Heart right ventricle (tissue), 16 donors: ENCODE data around the gene AIPL1. TPM values are rescaled to one million over a fixed set of nuclear protein-coding genes. Genes with fewer than 3 reads are reported as not detected.

Experiments used
- ATAC-seq, 8 donors: fragments of 200-7000 bp; cut with Tn5 transposase; one replicate each; pipeline ENCODE4 v1.9.1; 2020; ENCODE audit warnings: mild to moderate bottlenecking in 8 of 8, moderate library complexity in 8 of 8, moderate number of reproducible peaks in 1 of 8
- DNase-seq, 2 donors: peaks; one replicate each; pipeline ENCODE4 v3.0.0-alpha.2; 2020
- H3K27ac ChIP-seq, 10 donors: fragments of 200-600 bp; sonication (generic) in 2 of 10; one replicate each; pipeline versions ENCODE4 v1.5.0 to v1.8.0; 2020 to 2022; ENCODE audit warnings: mild to moderate bottlenecking in 3 of 10
- H3K27me3 ChIP-seq, 7 donors: fragments of 200-600 bp; one replicate each; pipeline ENCODE4 v1.8.0; 2021 to 2022; ENCODE audit warnings: mild to moderate bottlenecking in 2 of 7
- H3K36me3 ChIP-seq, 9 donors: fragments of 200-600 bp; sonication (generic) in 1 of 9; one replicate each; pipeline versions ENCODE4 v1.5.0 to v1.8.0; 2020 to 2022; ENCODE audit warnings: mild to moderate bottlenecking in 2 of 9
- H3K4me1 ChIP-seq, 9 donors: fragments of 200-600 bp; sonication (generic) in 1 of 9; one replicate each; pipeline versions ENCODE4 v1.5.0 to v1.8.0; 2020 to 2022; ENCODE audit warnings: mild to moderate bottlenecking in 4 of 9
- H3K4me3 ChIP-seq, 10 donors: fragments of 200-600 bp; sonication (generic) in 2 of 10; one replicate each; pipeline versions ENCODE4 v1.5.0 to v1.8.0; 2020 to 2022; ENCODE audit warnings: mild to moderate bottlenecking in 7 of 10, moderate library complexity in 2 of 10
- H3K9me3 ChIP-seq, 11 donors: fragments of 200-600 bp in 10 of 11; sonication (generic) in 2 of 11; one replicate each; pipeline versions ENCODE4 v1.5.0 to v1.8.0; 2013 to 2022; ENCODE audit warnings: mild to moderate bottlenecking in 2 of 11, control low read depth in 1 of 11, moderate library complexity in 1 of 11
- CTCF ChIP-seq, 9 donors: fragments of 200-600 bp; sonication (generic) in 2 of 9; IDR thresholded peaks; one replicate each; pipeline versions ENCODE4 v1.5.0 to v1.8.0; 2021 to 2022; ENCODE audit warnings: antibody characterized with exemption in 9 of 9, mild to moderate bottlenecking in 5 of 9, moderate library complexity in 1 of 9
- WGBS, 2 donors: extraction: QIAGEN DNeasy Blood & Tissue Kit; methylation state at CpG; one replicate each; pipeline ENCODE4 v1.1.7; 2013; ENCODE audit warnings: inconsistent platforms in 1 of 2; 5-methylcytosine and 5-hydroxymethylcytosine counted together
- intact Hi-C, 10 donors: fragments of 100-400 bp; cut with DNase I; formaldehyde crosslinking; loops; one replicate each; pipeline versions ENCODE4 v1.11.1 to v1.14.2; 2022
- polyA plus RNA-seq, 2 donors: library from polyadenylated mRNA; stranded (reverse); fragments of 200-250 nt; gene quantifications; one replicate each; pipeline ENCODE4 v1.2.3, GENCODE V29; 2013
- total RNA-seq, 10 donors: library from RNA; stranded (reverse); fragmentation: NEBNext Ultra II Directional in 3 of 10; extraction: Animal tissue kit (Norgen Biotek cat#: 25700) in 3 of 10; gene quantifications; one replicate each; pipeline versions ENCODE4 v1.2.1 to v1.2.4, GENCODE V29; 2021 to 2023
- donor health status: Arrhythmogenic right ventricular cardiomyopathy.
- donor health status: ischemic (EF 13 %, LVEDD 7.1; RV severe dilation, severe dysfunction).
- donor health status: healthy with polysubstance abuse.
- donor health status: DM: no; HTN: yes; CAD: no.
- donor health status: DM: no; HTN: no; CAD: no.
- donor health status: ischemic (EF 25% LVEDD 6.9; RV normal size, moderate dysfunction).
- donor health status: ischemic (EF 25% LVEDD 5.7; RV mildly dilated, moderate dysfunction).
- donor health status: healthy.
- donor health status: DM: yes; HTN: yes; CAD: no.
- donor health status: Ischemic cardiomyopathy.
- donor health status: ischemic (EF 35%, LVEDD 5.7; RV mildly dilated, moderate dysfunction).
- donor health status: nonischemic (EF 11% LVEDD 7.7; RV severe dilation, severe dysfunction).
- donor health status: DM: yes; HTN: yes; CAD: no.
- donor health status: PGD.
- donor health status: ischemic (EF 29% LVEDD 5.4; RV normal size, mild dysfunction).
- donor health status: nonischemic (EF 23%, LVEDD 6.1; RV moderate dilation, normal function).

AIPL1 gene
- total and polyA plus RNA-seq, 12 donors = 0.01 TPM; not detected in 11

DNA sequence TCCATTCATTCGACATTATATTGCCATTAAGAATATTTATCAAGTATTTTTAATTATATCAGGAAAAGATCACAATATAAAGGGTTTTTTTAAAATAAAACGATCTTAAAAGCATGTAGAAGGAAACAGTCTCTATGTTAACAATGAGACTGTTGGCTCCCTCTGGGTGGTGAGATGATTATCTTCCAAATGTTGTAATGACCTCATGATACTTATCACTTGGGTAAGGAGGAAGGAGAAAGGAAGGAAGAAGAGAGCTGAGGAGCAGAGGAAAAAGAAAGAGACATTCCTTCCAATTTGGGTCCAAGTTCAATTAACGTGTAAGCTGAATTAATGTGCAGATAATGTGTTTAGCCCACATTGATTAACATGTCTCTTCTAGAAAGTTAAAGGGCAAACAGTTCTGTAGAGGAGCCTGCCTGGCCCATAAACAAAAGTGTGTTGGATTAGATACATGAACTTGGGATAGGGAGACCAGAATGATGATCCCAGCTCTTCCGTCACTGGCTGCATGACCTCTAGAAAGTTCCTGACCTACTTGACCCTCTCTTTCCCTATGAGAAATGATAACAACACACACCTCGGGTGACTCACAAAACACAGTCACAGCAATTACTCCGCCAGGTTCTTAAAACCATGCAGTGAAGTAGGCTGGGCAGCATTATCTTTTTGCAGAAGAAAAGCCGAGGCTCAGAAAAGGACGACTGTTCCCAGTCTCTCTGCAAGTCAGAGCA, 41.3 kb upstream of the AIPL1 start:
- ATAC-seq (no peak), DNase-seq (no peak)
- WGBS, 2 donors = 62 to 68% methylated on average over 8 of the region's 8 CpGs
- H3K36me3 ChIP-seq = no peaks in the 10 kb centered on the region
- intact Hi-C loops = loop anchor here in 4 of 10 donors (10.0 kb wide), 4 partner anchors 99 to 169 kb away; partner anchors contain the start of genes KIAA0753 (in 2 of the 4) and TXNDC17 (in 2 of the 4)
- peaks cover 0 to 18% (median 6%) of the 10 kb centered on the region in 7 donors for H3K27me3 ChIP-seq
- H3K27ac ChIP-seq = no peak overlapping the region
- H3K9me3 ChIP-seq = no peaks in the 10 kb centered on the region
- no peak for TF ChIP-seq CTCF (IDR thresholded peaks at IDR 0.05)
- H3K4me3 ChIP-seq = no peak overlapping the region
- no peaks in the 10 kb centered on the region for H3K4me1 ChIP-seq

GRCh38 chr17:6475411-6475810, 40.5 kb upstream of the AIPL1 start:
- intact Hi-C loops = loop anchor here in 4 of 10 donors (10.0 kb wide), 4 partner anchors 99 to 169 kb away; partner anchors contain the start of genes KIAA0753 (in 2 of the 4) and TXNDC17 (in 2 of the 4)
- H3K36me3 ChIP-seq = no peaks in the 10 kb centered on the region
- no peaks in the 10 kb centered on the region for H3K9me3 ChIP-seq
- no peak for ATAC-seq
- no peak for TF ChIP-seq CTCF (IDR thresholded peaks at IDR 0.05)
- H3K27ac ChIP-seq = no peak overlapping the region
- no peak overlapping the region for H3K4me3 ChIP-seq
- WGBS, 2 donors = 82 to 83% methylated on average over 4 of the region's 4 CpGs
- no peaks in the 10 kb centered on the region for H3K4me1 ChIP-seq
- H3K27me3 ChIP-seq = peaks cover 0 to 10% (median 0%) of the 10 kb centered on the region in 7 donors
- no peak for DNase-seq

DNA sequence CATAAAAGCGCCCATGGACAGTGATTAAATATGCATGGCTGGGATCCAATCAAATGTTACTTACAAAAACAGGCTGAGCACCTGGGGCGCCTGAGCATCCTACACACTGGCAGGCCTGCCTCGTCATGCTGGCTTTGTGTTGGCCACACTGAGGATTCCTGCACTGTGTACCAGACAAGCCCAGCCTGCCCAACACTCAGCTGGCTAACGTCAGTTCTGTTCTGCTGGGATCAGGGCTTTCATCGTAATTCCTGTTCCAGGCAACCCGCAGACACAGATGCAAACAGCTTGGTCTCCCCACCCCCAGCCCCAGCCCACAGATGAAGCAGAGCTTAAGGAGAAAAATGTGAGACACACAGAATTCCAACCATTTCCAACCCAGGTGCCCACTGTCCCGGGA, 40.0 kb upstream of the AIPL1 start:
- ATAC-seq (no peak), DNase-seq (no peak)
- 73 to 74% methylated on average over 7 of the region's 7 CpGs for WGBS, 2 donors
- no peak overlapping the region for H3K4me3 ChIP-seq
- no peak for TF ChIP-seq CTCF (IDR thresholded peaks at IDR 0.05)
- intact Hi-C loops = loop anchor here in 5 of 10 donors (5.0 to 10.0 kb wide), 6 partner anchors 77 to 170 kb away; partner anchors contain the start of genes KIAA0753 (in 2 of the 5), TXNDC17 (in 2 of the 5) and PITPNM3 (in 1 of the 5)
- H3K27me3 ChIP-seq = peaks cover 0 to 5% (median 0%) of the 10 kb centered on the region in 7 donors
- no peaks in the 10 kb centered on the region for H3K9me3 ChIP-seq
- H3K27ac ChIP-seq = no peak overlapping the region
- no peaks in the 10 kb centered on the region for H3K36me3 ChIP-seq
- H3K4me1 ChIP-seq = no peaks in the 10 kb centered on the region

DNA sequence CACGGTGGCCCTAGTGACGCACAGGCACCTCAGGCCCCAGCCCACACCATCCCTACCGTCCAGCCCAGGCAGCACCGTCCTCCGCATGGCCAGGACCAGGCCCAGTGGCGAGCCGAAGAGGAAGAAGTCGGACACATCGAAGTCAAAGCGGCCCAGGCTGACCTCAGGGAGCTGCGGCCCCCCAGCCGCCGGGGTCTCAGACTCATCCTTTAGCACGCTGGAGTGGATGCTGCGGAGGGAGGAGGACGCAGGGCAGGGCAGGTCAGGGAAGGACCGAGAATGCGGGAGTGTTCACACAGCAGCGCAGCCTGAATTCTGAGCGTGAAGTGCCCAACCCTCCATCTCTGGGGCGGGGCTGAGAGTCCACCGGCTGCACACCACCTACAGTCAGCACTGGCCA, 39.5 kb upstream of the AIPL1 start:
- Histone ChIP-seq H3K9me3 (no peaks in the 10 kb centered on the region), H3K27ac (no peak overlapping the region), H3K27me3 (no peaks in the 10 kb centered on the region), H3K4me1 (no peaks in the 10 kb centered on the region), H3K4me3 (no peak overlapping the region), H3K36me3 (no peaks in the 10 kb centered on the region)
- WGBS, 2 donors = 88 to 93% methylated on average over 22 of the region's 22 CpGs
- ATAC-seq = no peak
- DNase-seq = no peak
- intact Hi-C loops = loop anchor here in 5 of 10 donors (5.0 to 10.0 kb wide), 6 partner anchors 78 to 170 kb away; partner anchors contain the start of genes KIAA0753 (in 2 of the 5), TXNDC17 (in 2 of the 5) and PITPNM3 (in 1 of the 5)
- TF ChIP-seq CTCF (IDR thresholded peaks at IDR 0.05) = no peak
